Cardiac muscle cell (in vitro differentiated cells and primary cell): ENCODE data around the gene FAM169A. TPM values are rescaled to one million over a fixed set of nuclear protein-coding genes. Genes with fewer than 3 reads are reported as not detected.
"Not testable (repeated sequence)": the region's sequence is repeated elsewhere in the genome, so short reads cannot be mapped to it uniquely, and the experiment has no call there.

ENCODE experiments used
- DNase-seq, 2 donors: peaks; one replicate each; pipeline versions ENCODE4 v3.0.0 to v3.0.0-alpha.2; 2010 to 2017; ENCODE audit warnings: low read depth in 1 of 2, low spot score in 1 of 2
- H3K27ac ChIP-seq: fragments of 200-600 bp; sonication (generic); 2 replicates; pipeline ENCODE4 v1.5.1; 2016
- H3K27me3 ChIP-seq: fragments of 200-600 bp; sonication (generic); 2 replicates; pipeline ENCODE4 v1.6.0; 2016; ENCODE audit warnings: control low read depth
- H3K36me3 ChIP-seq: fragments of 200-600 bp; sonication (generic); 2 replicates; pipeline ENCODE4 v1.5.1; 2016; ENCODE audit warnings: control low read depth
- H3K4me1 ChIP-seq: fragments of 200-600 bp; sonication (generic); 2 replicates; pipeline ENCODE4 v1.8.1; 2017; ENCODE audit warnings: low read depth, mild to moderate bottlenecking, mixed run types
- H3K4me3 ChIP-seq: fragments of 200-600 bp; sonication (generic); 2 replicates; pipeline ENCODE4 v1.5.1; 2016; ENCODE audit warnings: mild to moderate bottlenecking
- H3K9me3 ChIP-seq: fragments of 200-600 bp; sonication (generic); 2 replicates; pipeline ENCODE4 v1.5.1; 2017; ENCODE audit warnings: low read depth, mild to moderate bottlenecking, control low read depth
- CTCF ChIP-seq: IDR thresholded peaks from 2 replicates; pipeline ENCODE4 v1.5.1; 2012; ENCODE audit warnings: low read depth, mild to moderate bottlenecking, low read length
- polyA plus RNA-seq: library from polyadenylated mRNA; unstranded; fragments of >200 nt; fragmentation: Nextera tagmentation; extraction: Ambion mirVana; gene quantifications from 2 replicates; pipeline ENCODE4 v1.2.1, GENCODE V29; 2016
- total RNA-seq: library from RNA; depleted of rRNA; stranded (reverse); fragments of >200 nt; gene quantifications from 2 replicates; pipeline ENCODE4 v1.2.3, GENCODE V29; 2016

Gene FAM169A
- total and polyA plus RNA-seq, 2 experiments from 2014 or later = 6.1 to 28.7 TPM

GRCh38 chr5:74863726-74864125, 2.5 kb downstream of the FAM169A start:
- DNase-seq = no peak
- no peaks in the 10 kb centered on the region for H3K9me3 ChIP-seq
- H3K36me3 ChIP-seq = no peaks in the 10 kb centered on the region
- no peaks in the 10 kb centered on the region for H3K27me3 ChIP-seq
- no peaks in the 10 kb centered on the region for H3K4me1 ChIP-seq
- no peak overlapping the region for H3K27ac ChIP-seq
- no peak for TF ChIP-seq CTCF
- H3K4me3 ChIP-seq = no peak overlapping the region

- Histone ChIP-seq H3K27me3 (no peaks in the 10 kb centered on the region), H3K36me3 (no peaks in the 10 kb centered on the region), H3K9me3 (no peaks in the 10 kb centered on the region), H3K4me1 (no peaks in the 10 kb centered on the region), H3K4me3 (no peak overlapping the region), H3K27ac (no peak overlapping the region)
- DNase-seq = no peak
- TF ChIP-seq CTCF = no peak
These were observed 4.0 kb downstream of the FAM169A start for GRCh38 chr5:74862221-74862620.

GRCh38 chr5:74856975-74857374, 9.2 kb downstream of the FAM169A start:
- H3K9me3 ChIP-seq, H3K4me1 ChIP-seq, DNase-seq, H3K27ac ChIP-seq, H3K4me3 ChIP-seq, H3K27me3 ChIP-seq, H3K36me3 ChIP-seq: not testable (repeated sequence)

- no peaks in the 10 kb centered on the region for H3K9me3 ChIP-seq
- no peak overlapping the region for H3K4me3 ChIP-seq
- H3K27me3 ChIP-seq = no peaks in the 10 kb centered on the region
- no peaks in the 10 kb centered on the region for H3K36me3 ChIP-seq
- H3K4me1 ChIP-seq = peaks cover 8% of the 10 kb centered on the region
- TF ChIP-seq CTCF = no peak
- DNase-seq = no peak
- no peak overlapping the region for H3K27ac ChIP-seq
These were observed 12.9 kb downstream of the FAM169A start for GRCh38 chr5:74853256-74853655.

DNA sequence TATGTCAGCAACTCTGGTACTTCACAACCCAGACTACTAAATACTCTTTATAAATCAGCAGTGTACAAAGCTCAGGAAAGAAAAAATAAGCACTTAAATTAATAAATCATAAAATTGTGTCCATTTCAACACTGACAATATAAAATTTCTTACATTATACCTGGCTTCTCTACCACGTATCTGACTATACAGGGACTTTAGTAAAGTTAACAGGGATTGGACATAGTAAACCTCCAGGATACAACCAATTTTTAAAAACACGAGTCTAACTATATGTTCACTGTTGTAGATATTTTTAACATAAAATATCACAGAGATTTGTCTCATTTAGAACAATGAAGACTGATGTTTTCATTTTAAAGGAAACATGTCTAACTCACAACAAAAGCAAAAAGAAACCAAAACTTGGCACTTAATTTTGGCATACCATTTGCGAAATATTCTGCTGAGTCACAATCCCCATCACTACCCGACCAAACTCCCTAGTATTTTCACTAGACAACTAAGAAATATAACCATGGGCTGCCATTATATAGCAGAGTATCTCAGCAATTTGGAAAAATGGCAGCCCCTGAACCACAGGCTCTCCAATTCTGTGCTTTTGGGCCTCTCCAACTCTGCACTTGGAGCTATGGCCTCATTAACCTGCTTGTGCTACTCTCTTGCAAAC, 14.4 kb downstream of the FAM169A start:
- no peaks in the 10 kb centered on the region for H3K27me3 ChIP-seq
- no peaks in the 10 kb centered on the region for H3K36me3 ChIP-seq
- no peak overlapping the region for H3K27ac ChIP-seq
- peaks cover 8% of the 10 kb centered on the region for H3K4me1 ChIP-seq
- H3K9me3 ChIP-seq = no peaks in the 10 kb centered on the region
- TF ChIP-seq CTCF = no peak
- no peak overlapping the region for H3K4me3 ChIP-seq
- peak in 1 of 2 donors; percentile 64 for DNase-seq

DNA sequence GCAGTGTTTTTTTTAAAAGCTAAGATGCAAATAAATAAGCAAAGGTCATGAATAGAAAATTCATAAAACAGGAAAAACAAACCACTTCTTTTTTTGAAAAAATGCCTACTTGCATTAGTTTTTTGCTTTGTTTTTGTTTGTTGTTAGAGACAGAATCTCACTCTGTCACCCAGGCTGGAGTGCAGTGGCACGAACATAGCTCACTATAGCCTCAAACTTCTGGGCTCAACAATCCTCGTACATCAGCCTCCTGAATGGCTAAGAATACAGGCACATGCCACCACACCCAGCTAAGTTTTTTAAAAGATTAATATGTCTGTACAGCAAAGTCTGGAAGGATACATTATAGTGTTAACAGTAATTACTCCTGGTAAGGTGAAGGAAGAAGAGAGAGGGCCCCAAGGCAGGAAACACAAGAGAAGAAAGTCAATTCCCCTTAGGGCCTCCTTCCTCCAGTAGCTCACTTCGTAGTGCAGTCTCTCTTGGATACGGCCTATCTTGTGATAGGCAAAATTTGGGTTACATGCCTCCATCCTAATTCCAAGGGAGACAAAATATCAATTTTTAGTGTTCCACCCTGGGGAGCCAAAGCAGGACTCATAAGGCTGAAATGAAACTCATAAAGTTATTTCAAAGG, 15.3 kb downstream of the FAM169A start:
- no peaks in the 10 kb centered on the region for H3K36me3 ChIP-seq
- H3K27ac ChIP-seq = no peak overlapping the region
- H3K4me3 ChIP-seq = no peak overlapping the region
- no peaks in the 10 kb centered on the region for H3K27me3 ChIP-seq
- no peak for TF ChIP-seq CTCF
- H3K4me1 ChIP-seq = peaks cover 8% of the 10 kb centered on the region
- DNase-seq = no peak
- no peaks in the 10 kb centered on the region for H3K9me3 ChIP-seq
